HG03060 (cell line): ENCODE results near the gene RARG.

Experiments used
- ATAC-seq: cut with Tn5 transposase; IDR thresholded peaks from one replicate; pipeline ENCODE4 v1.9.1; 2021; ENCODE audit warnings: low read depth, moderate number of reproducible peaks; ENCODE audit not compliant: unreplicated experiment

Gene RARG

GRCh38 chr12:53245286-53245685 is 13.3 kb upstream of the RARG start:
- ATAC-seq: no peak

- ATAC-seq: no peak
These were observed 12.3 kb upstream of the RARG start for GRCh38 chr12:53244337-53244736.

GRCh38 chr12:53241623-53242412 is 9.8 kb upstream of the RARG start:
- no peak for ATAC-seq

GRCh38 chr12:53239643-53240258 is 7.7 kb upstream of the RARG start:
- no peak for ATAC-seq

- no peak for ATAC-seq
These were observed 4.6 kb upstream of the RARG start for GRCh38 chr12:53236443-53237111.

- ATAC-seq: no peak
These were observed 3.9 kb upstream of the RARG start for GRCh38 chr12:53235742-53236442.

GRCh38 chr12:53235164-53235563 is 3.2 kb upstream of the RARG start:
- no peak for ATAC-seq

GRCh38 chr12:53234271-53234914 is 2.4 kb upstream of the RARG start:
- ATAC-seq: no peak

GRCh38 chr12:53233671-53234121 is 1.7 kb upstream of the RARG start:
- no peak for ATAC-seq

- no peak for ATAC-seq
These were observed 845 bp upstream of the RARG start for GRCh38 chr12:53232646-53233461.

- ATAC-seq: no peak
These were observed 413 bp downstream of the RARG start for GRCh38 chr12:53231671-53231920.

- ATAC-seq: no peak
These were observed 1.7 kb downstream of the RARG start for GRCh38 chr12:53230108-53230845.

GRCh38 chr12:53229454-53229853 is 2.6 kb downstream of the RARG start:
- ATAC-seq: no peak

- no peak for ATAC-seq
These were observed 4.2 kb downstream of the RARG start for GRCh38 chr12:53227836-53228235.

- no peak for ATAC-seq
These were observed 4.7 kb downstream of the RARG start for GRCh38 chr12:53227341-53227740.

- no peak for ATAC-seq
These were observed 5.2 kb downstream of the RARG start for GRCh38 chr12:53226815-53227214.

- no peak for ATAC-seq
These were observed 6.2 kb downstream of the RARG start for GRCh38 chr12:53225635-53226424.

GRCh38 chr12:53224897-53225634 is 6.9 kb downstream of the RARG start:
- no peak for ATAC-seq
